ENCODE measurements around the gene ST6GAL1.
"Not testable (repeated sequence)": the region's sequence is repeated elsewhere in the genome, so short reads cannot be mapped to it uniquely, and the experiment has no call there.

ST6GAL1 gene

DNA sequence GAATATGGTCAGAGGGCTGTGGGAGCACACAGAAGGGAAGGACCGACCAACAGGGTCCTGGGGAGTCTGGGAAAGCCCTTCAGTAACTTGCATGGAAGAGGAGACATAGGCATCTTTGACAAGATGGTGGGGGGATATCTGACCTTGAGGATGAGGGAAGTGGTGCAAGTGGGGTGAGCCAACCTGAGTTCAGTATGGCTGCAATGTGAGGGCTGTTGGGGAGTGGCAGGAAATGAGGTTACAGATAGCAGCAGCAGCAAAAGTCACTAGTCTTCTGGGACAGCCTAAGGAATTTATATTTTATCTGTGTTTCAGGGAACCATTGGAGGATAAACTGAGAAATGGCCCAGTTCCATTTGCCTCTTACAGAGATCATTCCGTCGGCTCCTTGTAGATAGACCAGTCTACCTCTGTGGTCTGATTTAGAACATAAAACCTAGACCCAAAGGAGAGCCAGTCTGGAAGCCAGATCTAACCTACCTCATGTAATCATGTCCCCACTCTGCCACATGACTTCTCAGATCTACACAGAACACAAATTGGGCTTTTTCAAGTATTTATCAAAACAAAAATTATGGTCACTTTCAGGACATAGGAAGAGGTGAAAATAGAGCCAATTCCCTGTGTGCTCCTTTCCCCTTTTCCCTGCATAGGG, 75.6 kb downstream of the ST6GAL1 start:
- Histone ChIP-seq H3K4me2 (ENCODE audit: low read length) (no peak overlapping the region), H3K9ac (ENCODE audit: low read length) (no peak overlapping the region), H4K91ac (ENCODE audit: low read depth, low read length) (no peak overlapping the region), H4K8ac (ENCODE audit: low read depth, low read length) (no peak overlapping the region), H3K4me1 (ENCODE audit: control insufficient read depth in 1 of 2, insufficient read depth in 2 of 2, low read length in 2 of 2) (no peaks in the 10 kb centered on the region), H4K12ac (ENCODE audit: low read depth, low read length) (no peak overlapping the region), H3K18ac (ENCODE audit: low read length) (no peak overlapping the region), H3K79me1 (ENCODE audit: low read length) (no peaks in the 10 kb centered on the region), H2AFZ (ENCODE audit: insufficient read depth, low read length, poor library complexity) (no peak overlapping the region), H3K36me3 (ENCODE audit: control insufficient read depth in 1 of 2, insufficient read depth in 2 of 2, low read length in 2 of 2) (peaks cover 0 to 2% of the 10 kb centered on the region in 2 experiments), H3K9me3 (ENCODE audit: insufficient read depth, low read depth, low read length) (no peaks in the 10 kb centered on the region), H3K27ac (ENCODE audit: low read depth, low read length) (no peak overlapping the region), H3K23ac (ENCODE audit: low read length) (no peak overlapping the region), H3K4ac (ENCODE audit: low read depth, low read length) (no peak overlapping the region), H3K27me3 (ENCODE audit: insufficient read depth, low read length) (no peaks in the 10 kb centered on the region), H3K79me2 (ENCODE audit: control insufficient read depth, insufficient read depth, low read length, poor library complexity) (no peaks in the 10 kb centered on the region), H2BK120ac (ENCODE audit: insufficient read depth, low read length, poor library complexity) (no peak overlapping the region), H3K14ac (ENCODE audit: low read length) (peak overlapping the region; percentile 37), H3K4me3 (ENCODE audit: low read depth, low read length) (no peak overlapping the region), H2BK12ac (ENCODE audit: low read length) (no peak overlapping the region), H2AK5ac (ENCODE audit: low read length) (no peak overlapping the region), H2BK5ac (ENCODE audit: low read depth, low read length, poor library complexity) (no peak overlapping the region)
- WGBS (ENCODE audit: extremely low coverage, insufficient coverage, insufficient read length), result no CpG with 5 or more reads among the region's 3 CpGs
- no peak for DNase-seq

DNA sequence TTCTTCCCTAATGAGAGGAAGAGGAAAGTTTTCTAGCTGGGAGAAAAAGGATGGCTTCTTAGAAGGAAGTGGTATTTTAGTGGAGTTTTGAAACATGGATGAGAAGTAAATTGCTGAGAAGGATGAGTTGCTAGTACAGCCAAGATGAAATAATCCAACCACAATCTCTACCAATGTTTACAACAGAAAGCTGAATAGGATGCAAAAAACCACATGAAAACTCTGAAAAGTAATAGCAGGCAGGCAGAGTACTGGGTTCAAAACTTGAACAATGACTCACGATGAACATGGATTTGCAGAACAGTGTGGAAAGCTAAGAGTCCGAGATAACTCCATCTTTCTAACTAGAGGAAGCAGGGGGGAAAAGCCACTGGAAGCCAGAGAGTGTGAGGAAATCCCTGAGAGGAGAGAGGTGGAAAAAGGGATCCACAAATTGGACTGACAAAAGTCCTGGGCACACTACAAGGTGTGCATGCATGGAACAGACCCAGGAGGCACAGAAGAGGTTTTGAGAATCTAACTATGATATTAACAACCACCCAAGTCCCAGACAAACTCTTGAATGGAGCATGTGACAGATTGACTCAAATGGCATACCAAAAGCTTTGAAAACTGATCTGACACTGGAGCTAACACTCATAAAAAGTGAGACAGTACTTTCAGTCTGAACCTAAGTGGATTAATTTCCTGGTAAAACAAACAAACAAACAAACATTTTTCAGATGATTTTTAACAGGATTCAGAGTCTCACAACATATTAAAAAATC, 76.7 kb downstream of the ST6GAL1 start:
- Histone ChIP-seq H3K9me3 (ENCODE audit: insufficient read depth, low read depth, low read length) (no peaks in the 10 kb centered on the region), H3K4me1 (ENCODE audit: control insufficient read depth in 1 of 2, insufficient read depth in 2 of 2, low read length in 2 of 2) (no peaks in the 10 kb centered on the region), H3K23ac (ENCODE audit: low read length) (no peak overlapping the region), H3K79me1 (ENCODE audit: low read length) (no peaks in the 10 kb centered on the region), H4K12ac (ENCODE audit: low read depth, low read length) (no peak overlapping the region), H3K9ac (ENCODE audit: low read length) (no peak overlapping the region), H3K27me3 (ENCODE audit: insufficient read depth, low read length) (no peaks in the 10 kb centered on the region), H3K27ac (ENCODE audit: low read depth, low read length) (no peak overlapping the region), H2AK5ac (ENCODE audit: low read length) (no peak overlapping the region), H2BK5ac (ENCODE audit: low read depth, low read length, poor library complexity) (no peak overlapping the region), H4K91ac (ENCODE audit: low read depth, low read length) (no peak overlapping the region), H3K79me2 (ENCODE audit: control insufficient read depth, insufficient read depth, low read length, poor library complexity) (no peaks in the 10 kb centered on the region), H2BK120ac (ENCODE audit: insufficient read depth, low read length, poor library complexity) (no peak overlapping the region), H3K36me3 (ENCODE audit: control insufficient read depth in 1 of 2, insufficient read depth in 2 of 2, low read length in 2 of 2) (peaks cover 0 to 2% of the 10 kb centered on the region in 2 experiments), H3K14ac (ENCODE audit: low read length) (no peak overlapping the region), H3K4me3 (ENCODE audit: low read depth, low read length) (no peak overlapping the region), H3K4me2 (ENCODE audit: low read length) (no peak overlapping the region), H3K4ac (ENCODE audit: low read depth, low read length) (no peak overlapping the region), H2BK12ac (ENCODE audit: low read length) (no peak overlapping the region), H3K18ac (ENCODE audit: low read length) (no peak overlapping the region), H4K8ac (ENCODE audit: low read depth, low read length) (no peak overlapping the region), H2AFZ (ENCODE audit: insufficient read depth, low read length, poor library complexity) (no peak overlapping the region)
- no peak for DNase-seq
- WGBS (ENCODE audit: extremely low coverage, insufficient coverage, insufficient read length), result no CpG with 5 or more reads among the region's 2 CpGs

DNA sequence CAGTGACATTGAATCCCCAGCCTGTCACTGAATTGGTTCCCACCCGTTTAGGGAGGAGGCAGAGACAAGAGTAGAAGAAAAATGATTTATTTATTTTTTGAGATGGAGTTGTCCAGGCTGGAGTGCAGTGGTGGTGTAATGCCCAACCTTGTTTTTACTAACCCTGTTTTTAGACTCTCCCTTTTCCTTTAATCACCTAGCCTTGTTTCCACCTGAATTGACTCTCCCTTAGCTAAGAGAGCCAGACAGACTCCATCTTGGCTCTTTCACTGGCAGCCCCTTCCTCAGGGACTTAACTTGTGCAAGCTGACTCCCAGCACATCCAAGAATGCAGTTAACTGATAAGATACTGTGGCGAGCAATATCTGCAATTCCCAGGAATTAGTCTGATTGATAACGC, 80.1 kb downstream of the ST6GAL1 start:
- H4K91ac ChIP-seq (ENCODE audit: low read depth, low read length); H2BK12ac ChIP-seq (ENCODE audit: low read length); H3K4me2 ChIP-seq (ENCODE audit: low read length); DNase-seq; H2AK5ac ChIP-seq (ENCODE audit: low read length); H3K79me2 ChIP-seq (ENCODE audit: control insufficient read depth, insufficient read depth, low read length, poor library complexity); H3K4me3 ChIP-seq (ENCODE audit: low read depth, low read length); H3K14ac ChIP-seq (ENCODE audit: low read length); H3K27ac ChIP-seq (ENCODE audit: low read depth, low read length); H3K23ac ChIP-seq (ENCODE audit: low read length); H3K9ac ChIP-seq (ENCODE audit: low read length); H3K4me1 ChIP-seq (ENCODE audit: control insufficient read depth in 1 of 2, insufficient read depth in 2 of 2, low read length in 2 of 2); H3K36me3 ChIP-seq (ENCODE audit: control insufficient read depth in 1 of 2, insufficient read depth in 2 of 2, low read length in 2 of 2); H3K9me3 ChIP-seq (ENCODE audit: insufficient read depth, low read depth, low read length); H3K27me3 ChIP-seq (ENCODE audit: insufficient read depth, low read length); H4K12ac ChIP-seq (ENCODE audit: low read depth, low read length); H3K18ac ChIP-seq (ENCODE audit: low read length); H2BK5ac ChIP-seq (ENCODE audit: low read depth, low read length, poor library complexity); H3K79me1 ChIP-seq (ENCODE audit: low read length); H3K4ac ChIP-seq (ENCODE audit: low read depth, low read length); H2AFZ ChIP-seq (ENCODE audit: insufficient read depth, low read length, poor library complexity); H2BK120ac ChIP-seq (ENCODE audit: insufficient read depth, low read length, poor library complexity); H4K8ac ChIP-seq (ENCODE audit: low read depth, low read length): not testable (repeated sequence)
- WGBS (ENCODE audit: extremely low coverage, insufficient coverage, insufficient read length), result no CpG with 5 or more reads among the region's 3 CpGs

DNA sequence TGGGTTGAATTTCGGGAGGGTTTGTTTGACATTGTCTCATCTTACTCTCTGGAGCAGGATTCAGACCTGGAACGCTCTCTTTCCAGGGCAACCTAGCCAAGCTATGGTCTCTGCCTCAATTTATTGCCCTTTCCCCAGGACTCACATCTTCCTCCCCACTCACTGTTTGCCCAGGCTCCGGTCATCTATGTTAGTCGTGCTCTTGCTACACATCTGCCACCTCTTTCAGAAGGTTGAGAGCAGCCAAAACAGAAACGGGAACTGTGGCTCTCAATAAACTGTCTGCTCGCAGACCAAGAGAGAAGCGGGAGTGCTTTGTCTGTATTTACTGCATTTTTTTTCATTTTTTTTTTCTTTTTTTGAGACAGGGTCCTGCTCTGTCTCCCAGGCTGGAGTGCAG, 81.6 kb downstream of the ST6GAL1 start:
- H3K18ac ChIP-seq (ENCODE audit: low read length), result no peak overlapping the region
- H3K36me3 ChIP-seq (ENCODE audit: control insufficient read depth in 1 of 2, insufficient read depth in 2 of 2, low read length in 2 of 2), result no peaks in the 10 kb centered on the region
- H3K4me1 ChIP-seq (ENCODE audit: control insufficient read depth in 1 of 2, insufficient read depth in 2 of 2, low read length in 2 of 2), result no peaks in the 10 kb centered on the region
- no peaks in the 10 kb centered on the region for H3K9me3 ChIP-seq (ENCODE audit: insufficient read depth, low read depth, low read length)
- H2BK120ac ChIP-seq (ENCODE audit: insufficient read depth, low read length, poor library complexity), result no peak overlapping the region
- no peak overlapping the region for H4K8ac ChIP-seq (ENCODE audit: low read depth, low read length)
- DNase-seq, result no peak
- no peak overlapping the region for H3K9ac ChIP-seq (ENCODE audit: low read length)
- no peak overlapping the region for H3K4me3 ChIP-seq (ENCODE audit: low read depth, low read length)
- no peak overlapping the region for H2AFZ ChIP-seq (ENCODE audit: insufficient read depth, low read length, poor library complexity)
- H3K14ac ChIP-seq (ENCODE audit: low read length), result no peak overlapping the region
- no peak overlapping the region for H4K91ac ChIP-seq (ENCODE audit: low read depth, low read length)
- no peaks in the 10 kb centered on the region for H3K79me1 ChIP-seq (ENCODE audit: low read length)
- no peaks in the 10 kb centered on the region for H3K27me3 ChIP-seq (ENCODE audit: insufficient read depth, low read length)
- WGBS (ENCODE audit: extremely low coverage, insufficient coverage, insufficient read length), result no CpG with 5 or more reads among the region's 7 CpGs
- H4K12ac ChIP-seq (ENCODE audit: low read depth, low read length), result no peak overlapping the region
- no peak overlapping the region for H2BK5ac ChIP-seq (ENCODE audit: low read depth, low read length, poor library complexity)
- no peak overlapping the region for H2BK12ac ChIP-seq (ENCODE audit: low read length)
- no peak overlapping the region for H2AK5ac ChIP-seq (ENCODE audit: low read length)
- no peak overlapping the region for H3K27ac ChIP-seq (ENCODE audit: low read depth, low read length)
- H3K79me2 ChIP-seq (ENCODE audit: control insufficient read depth, insufficient read depth, low read length, poor library complexity), result no peaks in the 10 kb centered on the region
- no peak overlapping the region for H3K4me2 ChIP-seq (ENCODE audit: low read length)
- H3K4ac ChIP-seq (ENCODE audit: low read depth, low read length), result no peak overlapping the region
- H3K23ac ChIP-seq (ENCODE audit: low read length), result no peak overlapping the region
